ENCODE results near the gene LCMT1. TPM values are rescaled to one million over a fixed set of nuclear protein-coding genes. Genes with fewer than 3 reads are reported as not detected.
"Not testable (repeated sequence)": the region's sequence is repeated elsewhere in the genome, so short reads cannot be mapped to it uniquely, and the experiment has no call there.

Gene LCMT1
- total RNA-seq (2022) (43.6 and 46.8 TPM in 2 replicates), Bru-seq, nascent RNA (percentile 73 among the genes with signal in this experiment), BruChase-seq, experiment 1, labeled RNA remaining after a 6-hour chase (percentile 63 among the genes with signal in this experiment), BruChase-seq, experiment 2, labeled RNA remaining after a 2-hour chase (percentile 67 among the genes with signal in this experiment)
- long read RNA-seq, transcript LCMT1-203 (11 exons, 1,368 nt), result major isoform, 70 of 103 reads
- long read RNA-seq, transcript LCMT1-202 (9 exons, 989 nt), result minor isoform, 5 of 103 reads
- long read RNA-seq, transcript LCMT1-201 (12 exons, 1,529 nt), result minor isoform, 8 of 103 reads
- long read RNA-seq, partial matches to known transcripts, result 5 of 103 reads
- long read RNA-seq, other reads (novel, unspliced or antisense), result 15 of 103 reads

- Mint-ChIP-seq H3K27ac (ENCODE audit: unreplicated experiment) (peak within 1 kb of the TSS; percentile 96), H3K27me3 (ENCODE audit: unreplicated experiment) (no peaks in the 10 kb centered on the region), H3K9me3 (ENCODE audit: low read depth, unreplicated experiment) (no peaks in the 10 kb centered on the region), H3K4me3 (ENCODE audit: low read depth, unreplicated experiment) (peak within 1 kb of the TSS; percentile 93), H3K36me3 (ENCODE audit: insufficient read depth, unreplicated experiment) (peaks cover 40% of the 10 kb centered on the region), H3K4me1 (ENCODE audit: low read depth, unreplicated experiment) (peaks cover 60% of the 10 kb centered on the region)
- peak; percentile 92 for DNase-seq
- CTCF ChIA-PET, result interaction anchor here (0.7 to 2.3 kb wide), 5 partner anchors 27 to 252 kb away, joined by 3 to 9 read pairs (median 5); no protein-coding TSS in a partner anchor
- TF ChIP-seq, protein P1, sequence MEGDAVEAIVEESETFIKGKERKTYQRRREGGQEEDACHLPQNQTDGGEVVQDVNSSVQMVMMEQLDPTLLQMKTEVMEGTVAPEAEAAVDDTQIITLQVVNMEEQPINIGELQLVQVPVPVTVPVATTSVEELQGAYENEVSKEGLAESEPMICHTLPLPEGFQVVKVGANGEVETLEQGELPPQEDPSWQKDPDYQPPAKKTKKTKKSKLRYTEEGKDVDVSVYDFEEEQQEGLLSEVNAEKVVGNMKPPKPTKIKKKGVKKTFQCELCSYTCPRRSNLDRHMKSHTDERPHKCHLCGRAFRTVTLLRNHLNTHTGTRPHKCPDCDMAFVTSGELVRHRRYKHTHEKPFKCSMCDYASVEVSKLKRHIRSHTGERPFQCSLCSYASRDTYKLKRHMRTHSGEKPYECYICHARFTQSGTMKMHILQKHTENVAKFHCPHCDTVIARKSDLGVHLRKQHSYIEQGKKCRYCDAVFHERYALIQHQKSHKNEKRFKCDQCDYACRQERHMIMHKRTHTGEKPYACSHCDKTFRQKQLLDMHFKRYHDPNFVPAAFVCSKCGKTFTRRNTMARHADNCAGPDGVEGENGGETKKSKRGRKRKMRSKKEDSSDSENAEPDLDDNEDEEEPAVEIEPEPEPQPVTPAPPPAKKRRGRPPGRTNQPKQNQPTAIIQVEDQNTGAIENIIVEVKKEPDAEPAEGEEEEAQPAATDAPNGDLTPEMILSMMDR (IDR thresholded peaks at IDR 0.05; ENCODE audit: unreplicated experiment), result no peak
- intact Hi-C loops (cut with micrococcal nuclease; ENCODE audit: unreplicated experiment), result loop anchor here (2.0 kb wide), 1 partner anchor 61 kb away; no protein-coding TSS in a partner anchor
- no TSS peak for BruUV-seq (replicated peaks)
These were observed at the start of gene LCMT1 for GRCh38 chr16:25111403-25112166. Gene LCMT1, plus strand, starts transcription at chr16:25111742. Its CDS starts 142 bp downstream, at chr16:25111884.

GRCh38 chr16:25063102-25063501 is 48.4 kb upstream of the LCMT1 start:
- TF ChIP-seq, protein P1 (IDR thresholded peaks at IDR 0.05; ENCODE audit: unreplicated experiment), result no peak
- intact Hi-C loops (cut with micrococcal nuclease; ENCODE audit: unreplicated experiment), result no loop called here
- BruUV-seq (replicated peaks), result no TSS peak
- Mint-ChIP-seq H3K27ac (ENCODE audit: unreplicated experiment) (no peak overlapping the region), H3K4me1 (ENCODE audit: low read depth, unreplicated experiment) (peaks cover 11% of the 10 kb centered on the region), H3K36me3 (ENCODE audit: insufficient read depth, unreplicated experiment) (peaks cover 13% of the 10 kb centered on the region), H3K4me3 (ENCODE audit: low read depth, unreplicated experiment) (no peak overlapping the region), H3K27me3 (ENCODE audit: unreplicated experiment) (peaks cover 1% of the 10 kb centered on the region), H3K9me3 (ENCODE audit: low read depth, unreplicated experiment) (no peaks in the 10 kb centered on the region)
- DNase-seq, result no peak
- CTCF ChIA-PET, result no interaction called here

DNA sequence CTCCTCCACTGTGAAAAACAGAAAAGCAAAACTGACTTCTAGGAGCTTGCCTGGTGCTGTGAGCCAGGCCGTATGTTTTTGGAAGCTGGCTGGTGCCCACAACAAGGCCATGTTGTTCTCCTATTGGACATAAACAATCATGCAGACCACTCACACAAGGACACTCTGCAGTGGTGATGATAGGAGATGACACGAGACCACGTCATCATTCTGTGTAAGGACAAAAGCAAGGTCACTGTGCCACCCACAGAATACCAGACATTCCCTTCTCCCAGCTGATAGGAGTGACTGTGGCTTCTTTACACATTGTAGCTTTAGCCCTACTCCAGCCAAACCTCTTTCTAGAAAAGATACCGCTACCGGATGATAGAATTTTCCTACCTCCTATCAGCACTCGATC is 47.7 kb upstream of the LCMT1 start:
- Mint-ChIP-seq H3K36me3 (ENCODE audit: insufficient read depth, unreplicated experiment) (peaks cover 13% of the 10 kb centered on the region), H3K27ac (ENCODE audit: unreplicated experiment) (no peak overlapping the region)

GRCh38 chr16:25064281-25064680 is 47.3 kb upstream of the LCMT1 start:
- peaks cover 13% of the 10 kb centered on the region for H3K36me3 Mint-ChIP-seq (ENCODE audit: insufficient read depth, unreplicated experiment)
- H3K27ac Mint-ChIP-seq (ENCODE audit: unreplicated experiment); H3K9me3 Mint-ChIP-seq (ENCODE audit: low read depth, unreplicated experiment); H3K27me3 Mint-ChIP-seq (ENCODE audit: unreplicated experiment); BruUV-seq (replicated peaks); H3K4me3 Mint-ChIP-seq (ENCODE audit: low read depth, unreplicated experiment); intact Hi-C loops (cut with micrococcal nuclease; ENCODE audit: unreplicated experiment); DNase-seq: not testable (repeated sequence)
- CTCF ChIA-PET, result interaction anchor here (0.9 kb wide), 1 partner anchor 161 kb away, joined by 5 read pairs; no protein-coding TSS in a partner anchor
- H3K4me1 Mint-ChIP-seq (ENCODE audit: low read depth, unreplicated experiment), result peaks cover 11% of the 10 kb centered on the region

More for the DNA sequence above, 47.7 kb upstream of the LCMT1 start:
- no TSS peak for BruUV-seq (replicated peaks)
- H3K27me3 Mint-ChIP-seq (ENCODE audit: unreplicated experiment), result no peaks in the 10 kb centered on the region
- CTCF ChIA-PET, result no interaction called here
- H3K4me1 Mint-ChIP-seq (ENCODE audit: low read depth, unreplicated experiment), result peaks cover 11% of the 10 kb centered on the region
- H3K4me3 Mint-ChIP-seq (ENCODE audit: low read depth, unreplicated experiment), result no peak overlapping the region
- no peak for DNase-seq
- intact Hi-C loops (cut with micrococcal nuclease; ENCODE audit: unreplicated experiment), result no loop called here
- TF ChIP-seq, protein P1 (IDR thresholded peaks at IDR 0.05; ENCODE audit: unreplicated experiment), result no peak
- no peaks in the 10 kb centered on the region for H3K9me3 Mint-ChIP-seq (ENCODE audit: low read depth, unreplicated experiment)

Measured in Calu3 (cell line).